Fibroblast of lung (primary cell): ENCODE data around the gene GLO1. TPM values are rescaled to one million over a fixed set of nuclear protein-coding genes. Genes with fewer than 3 reads are reported as not detected.
A peak's percentile ranks its signal among the peaks of the same experiment; 100 is the strongest.

Experiments used
- DNase-seq, 2 donors: peaks; one replicate each; pipeline versions ENCODE4 v3.0.0 to v3.0.0-alpha.2; 2010; ENCODE audit warnings: low read depth in 2 of 2
- H2AFZ ChIP-seq: 2 replicates; pipeline ENCODE4 v1.5.1; 2012; ENCODE audit warnings: low read length, control low read depth, inconsistent platforms
- H3K27ac ChIP-seq: 2 replicates; pipeline ENCODE4 v1.5.1; 2011; ENCODE audit warnings: low read length, control low read depth; ENCODE audit not compliant: insufficient read depth
- H3K27me3 ChIP-seq: 2 replicates; pipeline ENCODE4 v1.5.1; 2011; ENCODE audit warnings: mild to moderate bottlenecking, low read length; ENCODE audit not compliant: control insufficient read depth, insufficient read depth
- H3K36me3 ChIP-seq: 2 replicates; pipeline ENCODE4 v1.5.1; 2011; ENCODE audit warnings: low read length; ENCODE audit not compliant: control insufficient read depth, insufficient read depth
- H3K4me1 ChIP-seq: 2 replicates; pipeline ENCODE4 v1.5.1; 2011; ENCODE audit warnings: low read length; ENCODE audit not compliant: control insufficient read depth, insufficient read depth; ENCODE audit errors: extremely low read depth
- H3K4me2 ChIP-seq: 2 replicates; pipeline ENCODE4 v1.5.1; 2011; ENCODE audit warnings: low read length, control low read depth; ENCODE audit not compliant: insufficient read depth; ENCODE audit errors: extremely low read depth
- H3K4me3 ChIP-seq, 4 experiments: fragments of 200-600 bp in 1 of 4; sonication (generic) in 1 of 4; replicated peaks in 1 of 4; 2 replicates each; pipeline ENCODE4 v1.5.1; 2011 to 2016; ENCODE audit warnings: low read length in 4 of 4, low read depth in 3 of 4, mild to moderate bottlenecking in 3 of 4, control low read depth in 2 of 4, inconsistent platforms in 1 of 4, mixed read lengths in 1 of 4; ENCODE audit not compliant: insufficient read depth in 1 of 4; ENCODE audit errors: control extremely low read depth in 1 of 4
- H3K79me2 ChIP-seq: 2 replicates; pipeline ENCODE4 v1.5.1; 2012; ENCODE audit warnings: mild to moderate bottlenecking, low read length, inconsistent platforms; ENCODE audit not compliant: control insufficient read depth, insufficient read depth
- H3K9ac ChIP-seq: 2 replicates; pipeline ENCODE4 v1.5.1; 2011; ENCODE audit warnings: mild to moderate bottlenecking, low read length, control low read depth; ENCODE audit not compliant: insufficient read depth
- H3K9me3 ChIP-seq: 2 replicates; pipeline ENCODE4 v1.5.1; 2012; ENCODE audit warnings: low read depth, low read length; ENCODE audit not compliant: control insufficient read depth, insufficient read depth
- H4K20me1 ChIP-seq: 2 replicates; pipeline ENCODE4 v1.5.1; 2011; ENCODE audit warnings: low read length; ENCODE audit not compliant: control insufficient read depth, insufficient read depth; ENCODE audit errors: extremely low read depth
- CTCF ChIP-seq, 2 donors: IDR thresholded peaks in 1 of 2; conservative IDR thresholded peaks in 1 of 2; 1 replicate in 1 of 2; 2 replicates in 1 of 2; pipeline ENCODE4 v1.5.1; 2011 to 2012; ENCODE audit warnings: low read length in 2 of 2, control low read depth in 1 of 2, inconsistent platforms in 1 of 2, low read depth in 1 of 2, mild to moderate bottlenecking in 1 of 2
- EZH2 ChIP-seq: IDR thresholded peaks from 2 replicates; pipeline ENCODE4 v1.5.1; 2012; ENCODE audit warnings: low read length, control low read depth, mild to moderate bottlenecking; ENCODE audit errors: missing control alignments
- polyA minus RNA-seq: library from RNA; depleted of rRNA, polyadenylated mRNA; stranded (reverse); fragments of >200 nt; gene quantifications from 2 replicates; pipeline ENCODE4 v1.2.3, GENCODE V29; 2011; ENCODE audit warnings: low replicate concordance
- polyA plus RNA-seq, 2 donors: library from polyadenylated mRNA; depleted of rRNA in 1 of 2; stranded (reverse) in 1 of 2; unstranded in 1 of 2; fragments of >200 nt; gene quantifications; 2 replicates each; pipeline ENCODE4 v1.2.1, GENCODE V29; 2011 to 2012; ENCODE audit warnings: missing spikeins in 1 of 2
- total RNA-seq: library from RNA; depleted of rRNA; stranded (reverse); fragments of >200 nt; gene quantifications from 2 replicates; pipeline ENCODE4 v1.2.1, GENCODE V29; 2014

GLO1 gene
- total RNA-seq (108 and 126 TPM in 2 replicates), polyA plus RNA-seq (140 and 143 TPM in 2 replicates), polyA minus RNA-seq (4.8 and 5.3 TPM in 2 replicates)
- polyA plus RNA-seq (2012) = 105 and 115 TPM in 2 replicates

DNA sequence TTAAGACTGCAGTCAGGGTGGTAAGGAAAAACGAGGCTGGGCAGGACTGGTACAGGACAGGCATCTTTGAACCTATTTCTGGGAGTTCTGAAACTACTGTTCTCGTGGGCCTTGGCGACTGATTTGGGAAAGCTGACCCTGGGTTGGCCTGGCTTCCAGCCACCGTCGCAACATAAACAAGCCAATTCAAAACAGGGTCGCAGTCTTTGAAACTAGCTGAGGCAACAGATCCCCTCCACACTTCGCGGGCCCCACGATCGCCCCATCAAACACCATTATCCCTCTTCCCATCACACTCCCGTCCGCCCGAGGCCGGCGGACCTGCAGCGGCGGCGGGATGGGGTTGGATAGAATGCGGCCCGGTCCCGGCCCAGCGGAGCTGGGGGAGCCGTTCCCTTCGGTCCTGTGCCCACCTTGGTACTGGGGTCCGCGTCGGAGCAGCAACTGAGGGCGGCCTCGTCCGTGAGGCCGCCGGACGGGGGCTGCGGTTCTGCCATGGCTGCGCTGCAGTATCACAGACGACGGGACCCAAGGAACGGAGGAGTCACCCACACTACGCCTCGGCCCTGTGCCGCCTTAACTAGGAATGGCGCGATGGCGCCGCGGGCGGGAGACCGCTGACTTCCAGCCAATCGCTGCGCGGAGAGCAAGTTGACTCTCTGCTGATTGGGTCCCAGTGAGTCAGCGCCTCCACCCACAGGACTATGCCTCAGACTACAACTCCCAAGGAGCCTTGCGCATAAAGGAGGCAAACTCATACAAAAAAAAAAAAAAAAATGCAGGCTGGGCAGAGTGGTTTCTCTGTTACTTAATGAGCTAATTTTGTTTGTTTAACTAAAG is at the start of gene GLO1:
Gene GLO1, minus strand, starts transcription at position 588 of the 840 bp plus-strand sequence. Its CDS starts 91 bp downstream, at position 497.
- Histone ChIP-seq H3K9ac (peak within 1 kb of the TSS; percentile 91), H2AFZ (peak within 1 kb of the TSS; percentile 73), H3K9me3 (no peaks in the 10 kb centered on the region), H3K27me3 (no peaks in the 10 kb centered on the region), H3K4me2 (peak within 1 kb of the TSS; percentile 88), H3K36me3 (no peaks in the 10 kb centered on the region), H3K79me2 (peaks cover 14% of the 10 kb centered on the region), H4K20me1 (no peaks in the 10 kb centered on the region), H3K27ac (peak within 1 kb of the TSS; percentile 87), H3K4me3 (peak within 1 kb of the TSS; percentile 76 to 92 (median 82)), H3K4me1 (no peaks in the 10 kb centered on the region)
- peak; percentile 99 for DNase-seq
- TF ChIP-seq CTCF (conservative IDR thresholded peaks at IDR 0.05 in 1 of 2, IDR thresholded peaks at IDR 0.05 in 1 of 2; ENCODE audit: low read depth in 1 of 2, low read length in 2 of 2) = no peak
- no peak for TF ChIP-seq EZH2

- no peak overlapping the region for H2AFZ ChIP-seq
- no peaks in the 10 kb centered on the region for H3K4me1 ChIP-seq
- no peaks in the 10 kb centered on the region for H3K79me2 ChIP-seq
- no peak for DNase-seq
- TF ChIP-seq EZH2 (no peak), CTCF (conservative IDR thresholded peaks at IDR 0.05 in 1 of 2, IDR thresholded peaks at IDR 0.05 in 1 of 2; ENCODE audit: low read depth in 1 of 2, low read length in 2 of 2) (no peak)
- no peaks in the 10 kb centered on the region for H3K36me3 ChIP-seq
- H3K4me3 ChIP-seq = no peak overlapping the region
- no peaks in the 10 kb centered on the region for H3K9me3 ChIP-seq
- no peaks in the 10 kb centered on the region for H4K20me1 ChIP-seq
- no peaks in the 10 kb centered on the region for H3K27me3 ChIP-seq
- no peak overlapping the region for H3K4me2 ChIP-seq
- no peak overlapping the region for H3K9ac ChIP-seq
- no peak overlapping the region for H3K27ac ChIP-seq
Measured at GRCh38 chr6:38750968-38751615, 48.1 kb upstream of the GLO1 start.

DNA sequence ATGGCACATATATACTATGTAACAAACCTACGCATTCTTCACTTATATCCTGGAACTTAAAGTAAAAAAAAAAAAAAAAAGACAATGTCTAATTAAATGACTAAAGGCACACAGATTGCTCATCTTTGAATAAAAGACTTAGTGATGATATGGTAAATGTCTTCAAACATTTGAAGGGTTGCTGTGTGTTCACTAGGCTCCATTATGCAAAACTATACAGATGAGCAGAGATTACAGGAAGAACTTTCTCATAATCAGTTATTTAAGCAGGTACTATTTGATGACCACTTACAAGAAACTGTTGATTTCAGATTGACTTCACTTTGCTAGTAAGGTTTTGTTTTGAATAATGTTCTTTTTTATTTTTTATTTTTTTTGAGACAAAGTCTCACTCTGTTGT is 46.5 kb upstream of the GLO1 start:
- DNase-seq = no peak
- Histone ChIP-seq H3K4me3 (no peak overlapping the region), H3K36me3 (no peaks in the 10 kb centered on the region), H3K79me2 (no peaks in the 10 kb centered on the region), H3K27ac (no peak overlapping the region), H3K9ac (no peak overlapping the region), H3K27me3 (no peaks in the 10 kb centered on the region), H3K9me3 (no peaks in the 10 kb centered on the region), H3K4me2 (no peak overlapping the region), H4K20me1 (no peaks in the 10 kb centered on the region), H3K4me1 (no peaks in the 10 kb centered on the region), H2AFZ (no peak overlapping the region)
- TF ChIP-seq EZH2 (no peak), CTCF (conservative IDR thresholded peaks at IDR 0.05 in 1 of 2, IDR thresholded peaks at IDR 0.05 in 1 of 2; ENCODE audit: low read depth in 1 of 2, low read length in 2 of 2) (no peak)
